GM10266 (cell line): ENCODE results near the gene EEF2KMT.
"Not testable (repeated sequence)": the region's sequence is repeated elsewhere in the genome, so short reads cannot be mapped to it uniquely, and the experiment has no call there.

Experiments used
- DNase-seq: peaks from one replicate; pipeline ENCODE4 v3.0.0; 2012; ENCODE audit errors: extremely low spot score
- CTCF ChIP-seq: IDR thresholded peaks from 2 replicates; pipeline ENCODE4 v1.5.1; 2012; ENCODE audit warnings: mild to moderate bottlenecking, low read depth; ENCODE audit not compliant: control insufficient read depth, insufficient read depth; ENCODE audit errors: missing control alignments

EEF2KMT gene

GRCh38 chr16:5108505-5109158 lies 11.0 kb upstream of the EEF2KMT start:
- no peak for DNase-seq
- TF ChIP-seq CTCF = no peak

DNA sequence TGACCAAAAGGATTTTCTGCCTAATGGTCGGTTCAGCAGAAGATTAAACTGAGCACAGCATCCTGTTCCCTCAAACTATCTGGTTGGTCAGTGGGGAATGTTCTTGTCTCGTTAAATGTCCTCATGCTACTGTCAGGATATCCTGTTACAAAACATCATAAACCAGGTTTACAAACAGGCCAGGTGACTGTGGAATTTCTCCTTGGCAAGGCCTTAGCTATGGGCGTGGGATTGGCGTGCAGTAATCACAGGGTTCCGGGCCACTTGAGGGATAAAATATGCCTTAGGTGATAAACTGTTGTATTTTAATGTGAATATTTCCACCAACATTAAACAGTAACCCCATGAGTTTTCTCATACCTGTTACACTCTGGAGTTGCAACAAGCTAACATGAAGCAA lies 7.4 kb upstream of the EEF2KMT start:
- DNase-seq = not testable (repeated sequence)

- DNase-seq = not testable (repeated sequence)
These were observed 5.9 kb upstream of the EEF2KMT start for GRCh38 chr16:5103296-5104032.

- DNase-seq = not testable (repeated sequence)
These were observed 1.6 kb upstream of the EEF2KMT start for GRCh38 chr16:5099174-5099573.

GRCh38 chr16:5098221-5099159 lies 895 bp upstream of the EEF2KMT start:
- peak; percentile 36 for DNase-seq

GRCh38 chr16:5097061-5097469 lies 530 bp downstream of the EEF2KMT start:
- not testable (repeated sequence) for DNase-seq

- DNase-seq = not testable (repeated sequence)
These were observed 1.0 kb downstream of the EEF2KMT start for GRCh38 chr16:5096437-5097060.

GRCh38 chr16:5095145-5095830 lies 2.3 kb downstream of the EEF2KMT start:
- DNase-seq = not testable (repeated sequence)

DNA sequence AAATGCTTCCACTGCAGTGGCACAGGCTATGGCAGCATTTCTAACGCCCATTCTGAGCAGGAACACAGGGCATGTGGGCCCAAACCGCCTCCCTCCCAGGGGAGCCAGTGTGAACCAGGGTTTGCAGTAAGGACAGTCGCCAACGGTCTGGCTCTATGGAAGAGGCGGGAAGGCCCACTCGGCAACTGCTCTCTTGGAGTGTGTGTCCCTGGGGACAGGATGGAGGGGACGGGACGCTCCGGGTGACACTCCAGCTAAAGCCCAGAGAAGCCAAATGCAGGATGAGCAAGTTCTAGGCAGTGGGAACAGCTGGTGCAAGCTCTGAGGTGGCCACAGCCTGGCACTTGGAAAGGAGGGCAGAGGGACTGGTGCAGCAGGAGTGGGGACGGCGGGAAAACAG lies 3.8 kb downstream of the EEF2KMT start:
- not testable (repeated sequence) for DNase-seq

- DNase-seq = not testable (repeated sequence)
These were observed 4.5 kb downstream of the EEF2KMT start for GRCh38 chr16:5093081-5093480.

- DNase-seq = not testable (repeated sequence)
These were observed 7.0 kb downstream of the EEF2KMT start for GRCh38 chr16:5090592-5090991.

DNA sequence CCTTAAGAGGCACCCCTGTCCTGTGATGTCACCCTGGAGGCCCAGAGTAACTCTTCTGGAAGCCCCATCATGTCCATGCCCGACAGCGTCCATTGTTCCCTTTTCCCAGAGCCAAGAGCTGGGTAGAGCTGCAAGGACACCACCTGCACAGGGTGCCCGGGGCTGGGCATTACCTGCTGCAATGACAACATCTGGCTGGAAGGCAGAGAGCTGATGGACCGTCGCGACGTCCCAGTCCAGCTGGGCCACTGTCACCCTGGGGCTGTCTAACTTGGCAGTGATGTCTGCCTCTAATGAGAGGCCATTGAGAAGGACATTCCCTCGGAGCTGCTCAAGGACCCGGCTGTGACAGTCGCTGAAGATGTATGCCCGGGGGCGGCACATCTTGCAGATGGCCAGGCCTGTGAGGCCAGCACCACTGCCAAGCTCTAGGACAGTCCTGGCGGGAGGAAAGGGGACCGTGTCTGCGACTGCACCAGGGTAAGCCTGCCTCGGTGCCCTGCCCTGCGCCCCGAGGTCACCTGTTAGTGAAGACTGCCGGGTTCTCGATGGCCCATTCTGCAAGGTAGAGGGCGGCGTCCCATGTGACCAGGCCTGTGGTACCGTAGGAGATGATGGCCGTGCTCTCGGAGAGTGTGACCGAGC lies 7.6 kb downstream of the EEF2KMT start:
- not testable (repeated sequence) for DNase-seq

DNA sequence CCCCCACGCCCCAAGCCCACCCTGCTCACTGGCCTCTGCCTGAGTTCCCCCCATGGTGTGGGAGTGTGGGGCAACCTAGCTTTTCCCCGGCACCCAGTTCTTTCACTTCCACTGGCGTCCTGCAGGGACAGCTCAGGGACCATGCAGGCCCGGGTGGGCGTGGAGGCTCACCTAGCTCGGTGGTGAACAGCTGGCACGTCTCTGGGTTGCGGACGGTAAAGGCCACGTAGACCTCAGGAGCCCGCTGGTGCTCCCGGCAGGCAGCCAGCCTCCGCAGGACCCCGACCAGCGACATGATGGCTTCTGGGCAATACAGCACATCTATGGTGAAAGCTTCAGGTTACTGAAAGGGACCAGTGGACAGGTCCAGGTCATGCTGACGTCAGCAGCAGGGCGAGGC lies 8.7 kb downstream of the EEF2KMT start:
- not testable (repeated sequence) for DNase-seq

GRCh38 chr16:5088086-5088790 lies 9.4 kb downstream of the EEF2KMT start:
- DNase-seq = not testable (repeated sequence)

DNA sequence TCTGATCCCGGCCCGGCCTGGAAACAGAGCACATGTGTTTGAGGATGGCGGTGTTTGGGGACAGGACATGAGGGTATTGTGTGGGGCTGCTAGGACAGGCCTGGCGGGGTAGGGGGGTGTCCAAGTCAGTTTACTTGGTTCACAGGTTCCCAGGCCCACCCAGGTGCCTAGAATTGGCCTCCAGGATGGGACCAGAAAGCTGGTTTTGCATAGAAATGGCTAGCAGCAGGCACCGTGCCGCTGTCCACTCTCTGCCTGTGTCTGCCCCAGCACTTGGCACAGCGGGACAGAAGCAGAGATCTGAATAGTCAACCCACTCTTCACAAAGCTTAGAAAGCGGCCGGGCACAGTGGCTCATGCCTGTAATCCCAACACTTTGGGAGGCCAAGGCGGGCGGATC lies 11.9 kb downstream of the EEF2KMT start:
- DNase-seq = not testable (repeated sequence)
